T-cell (primary cell): ENCODE data around the gene ABCC1. TPM values are rescaled to one million over a fixed set of nuclear protein-coding genes. Genes with fewer than 3 reads are reported as not detected.

ENCODE experiments used
- ATAC-seq, 4 experiments: fragments of 200-7000 bp in 3 of 4; fragments of 150-1000 bp in 1 of 4; cut with Tn5 transposase; replicated peaks in 1 of 4; 1 replicate in 3 of 4; 2 replicates in 1 of 4; pipeline ENCODE4 v1.10.0; 2021; ENCODE audit warnings: moderate library complexity in 3 of 4, mild to moderate bottlenecking in 2 of 4, moderate number of reproducible peaks in 1 of 4
- CTCF ChIA-PET, 2 donors: fragments of 300-600 bp; sonication (Branson Sonifier 250); formaldehyde crosslinking; loops; one replicate each; lab custom pipeline; 2022; ENCODE audit warnings: antibody characterized with exemption in 2 of 2; lab: Charles Lee
- POLR2A ChIA-PET, 2 donors: fragments of 300-600 bp; sonication (Branson Sonifier 250); formaldehyde crosslinking; loops; one replicate each; lab custom pipeline; 2022; ENCODE audit warnings: antibody characterized with exemption in 2 of 2; lab: Charles Lee
- DNase-seq, 35 experiments: peaks; one replicate each; pipeline versions ENCODE4 v3.0.0 to v3.0.0-alpha.2; 2013 to 2023
- H3K27ac ChIP-seq: one replicate; pipeline ENCODE4 v1.5.1; 2013; ENCODE audit warnings: low read length
- H3K27me3 ChIP-seq, 2 experiments: replicated peaks in 1 of 2; 1 replicate in 1 of 2; 2 replicates in 1 of 2; pipeline versions ENCODE4 v1.6.1 to v1.7.0; 2013; ENCODE audit warnings: low read length in 1 of 2, mixed read lengths in 1 of 2; ENCODE audit not compliant: control insufficient read depth in 2 of 2, insufficient read depth in 2 of 2; ENCODE audit errors: extremely low read depth in 1 of 2
- H3K36me3 ChIP-seq, 2 donors: 1 replicate in 1 of 2; 2 replicates in 1 of 2; pipeline versions ENCODE4 v1.6.1 to v1.7.0; 2013; ENCODE audit warnings: low read length in 1 of 2; ENCODE audit not compliant: control insufficient read depth in 2 of 2, insufficient read depth in 1 of 2; ENCODE audit errors: extremely low read depth in 1 of 2
- H3K4me1 ChIP-seq, 2 experiments: 1 replicate in 1 of 2; 2 replicates in 1 of 2; pipeline versions ENCODE4 v1.6.1 to v1.7.0; 2013; ENCODE audit warnings: low read length in 2 of 2, mixed read lengths in 1 of 2; ENCODE audit not compliant: insufficient read depth in 2 of 2, control insufficient read depth in 1 of 2; ENCODE audit errors: extremely low read depth in 1 of 2
- H3K4me3 ChIP-seq, 2 donors: 1 replicate in 1 of 2; 2 replicates in 1 of 2; pipeline versions ENCODE4 v1.5.1 to v1.7.0; 2013; ENCODE audit warnings: mild to moderate bottlenecking in 2 of 2, low read length in 1 of 2, moderate library complexity in 1 of 2; ENCODE audit not compliant: control insufficient read depth in 1 of 2; ENCODE audit errors: extremely low read depth in 1 of 2
- H3K9me3 ChIP-seq: 2 replicates; pipeline ENCODE4 v1.7.0; 2013
- H3K27ac Mint-ChIP-seq, 2 donors: one replicate each; pipeline ENCODE4 v1.8.0; 2020 to 2021; ENCODE audit warnings: mild to moderate bottlenecking in 2 of 2, mixed read lengths in 2 of 2
- H3K27me3 Mint-ChIP-seq, 2 donors: one replicate each; pipeline ENCODE4 v1.8.0; 2021 to 2022; ENCODE audit warnings: mixed read lengths in 2 of 2
- H3K36me3 Mint-ChIP-seq: one replicate; pipeline ENCODE4 v1.8.0; 2021; ENCODE audit warnings: mixed read lengths
- H3K4me1 Mint-ChIP-seq, 3 donors: one replicate each; pipeline ENCODE4 v1.8.0; 2020 to 2022; ENCODE audit warnings: mixed read lengths in 3 of 3, mild to moderate bottlenecking in 1 of 3
- H3K4me3 Mint-ChIP-seq, 3 donors: one replicate each; pipeline ENCODE4 v1.8.0; 2020 to 2022; ENCODE audit warnings: mild to moderate bottlenecking in 3 of 3, mixed read lengths in 3 of 3, moderate library complexity in 3 of 3
- H3K9me3 Mint-ChIP-seq, 3 donors: one replicate each; pipeline ENCODE4 v1.8.0; 2020 to 2022; ENCODE audit warnings: mixed read lengths in 3 of 3
- WGBS: methylation state at CpG from one replicate; pipeline ENCODE4 v1.1.5; 2013; ENCODE audit warnings: missing lambda C conversion rate; ENCODE audit not compliant: insufficient coverage; 5-methylcytosine and 5-hydroxymethylcytosine counted together
- total RNA-seq, 35 experiments: library from RNA in 6 of 35; stranded (reverse) in 6 of 35; fragments of 120-200 nt in 1 of 35; gene quantifications; one replicate each; pipeline versions ENCODE4 v1.2.1 to v1.2.4 and lab custom pipeline; 2013 to 2026

ABCC1 gene
- total RNA-seq, 5 donors from 2014 or later (not counting 1 experiment from before 2014, with no cell fraction given) = 59.4 to 68.1 (median 63.0) TPM

DNA sequence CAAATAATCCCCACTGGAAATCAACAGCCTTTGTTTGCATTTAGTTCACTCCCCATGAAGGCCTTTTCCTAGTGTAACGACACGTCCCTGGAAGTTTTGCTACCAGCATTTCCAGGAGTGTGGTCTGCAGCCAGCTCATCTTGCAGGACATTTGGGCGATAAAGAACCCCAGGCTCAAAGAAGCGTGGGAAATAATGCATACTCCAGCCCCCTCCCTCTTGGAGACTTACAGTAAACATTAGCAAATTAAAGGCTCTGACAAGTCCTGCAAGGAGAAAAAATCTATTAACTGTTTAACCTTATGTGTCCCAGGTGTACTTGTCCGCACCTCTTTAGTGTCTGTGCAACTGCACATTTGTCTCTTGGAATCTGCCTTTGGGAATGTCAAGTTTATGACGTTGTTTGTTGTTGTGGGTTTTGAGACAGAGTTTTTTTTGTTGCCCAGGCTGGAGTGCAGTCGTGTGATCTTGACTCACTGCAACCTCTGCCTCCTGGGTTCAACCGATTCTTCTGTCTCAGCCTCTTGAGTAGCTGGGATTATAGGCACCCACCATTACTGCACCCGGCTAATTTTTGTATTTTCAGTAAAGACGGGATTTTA is 131.1 kb downstream of the ABCC1 start:
- DNase-seq (no peak), ATAC-seq (no peak)
- H3K4me3 Mint-ChIP-seq = no peak overlapping the region
- Histone ChIP-seq H3K4me1 (peaks cover 0 to 2% of the 10 kb centered on the region in 2 experiments), H3K4me3 (no peak overlapping the region), H3K36me3 (peaks cover 36 to 65% of the 10 kb centered on the region in 2 donors), H3K27me3 (no peaks in the 10 kb centered on the region), H3K27ac (no peak overlapping the region), H3K9me3 (no peaks in the 10 kb centered on the region)
- ChIA-PET POLR2A (interaction anchor here in 1 of 2 donors (0.6 kb wide), 1 partner anchor 39 kb away, joined by 4 read pairs; no protein-coding TSS in a partner anchor), CTCF (no interaction called here)
- H3K36me3 Mint-ChIP-seq = peaks cover 75% of the 10 kb centered on the region
- 96% methylated on average over 10 of the region's 10 CpGs for WGBS
- no peaks in the 10 kb centered on the region for H3K27me3 Mint-ChIP-seq
- H3K27ac Mint-ChIP-seq = no peak overlapping the region
- H3K4me1 Mint-ChIP-seq = no peaks in the 10 kb centered on the region
- peaks cover 0 to 3% (median 2%) of the 10 kb centered on the region in 3 donors for H3K9me3 Mint-ChIP-seq

- DNase-seq = no peak
- WGBS = no CpG with 5 or more reads among the region's 3 CpGs
- H3K4me3 ChIP-seq = no peak overlapping the region
- H3K27me3 ChIP-seq = no peaks in the 10 kb centered on the region
- ATAC-seq = no peak
- Mint-ChIP-seq H3K4me3 (no peak overlapping the region), H3K36me3 (peaks cover 76% of the 10 kb centered on the region), H3K27me3 (no peaks in the 10 kb centered on the region), H3K27ac (no peak overlapping the region), H3K4me1 (no peaks in the 10 kb centered on the region), H3K9me3 (peaks cover 0 to 3% (median 2%) of the 10 kb centered on the region in 3 donors)
- POLR2A ChIA-PET = interaction anchor here (0.6 kb wide), 2 partner anchors 10 to 39 kb away, joined by 3 to 4 read pairs; no protein-coding TSS in a partner anchor
- CTCF ChIA-PET = no interaction called here
- H3K27ac ChIP-seq = no peak overlapping the region
- H3K4me1 ChIP-seq = no peaks in the 10 kb centered on the region
- H3K9me3 ChIP-seq = no peaks in the 10 kb centered on the region
- H3K36me3 ChIP-seq = peaks cover 31 to 65% of the 10 kb centered on the region in 2 donors
Observed at GRCh38 chr16:16081141-16081540, 131.7 kb downstream of the ABCC1 start.

GRCh38 chr16:16082255-16082654 is 132.8 kb downstream of the ABCC1 start:
- Mint-ChIP-seq H3K27ac (no peak overlapping the region), H3K4me1 (no peaks in the 10 kb centered on the region)
- peaks cover 33 to 66% of the 10 kb centered on the region in 2 donors for H3K36me3 ChIP-seq

DNA sequence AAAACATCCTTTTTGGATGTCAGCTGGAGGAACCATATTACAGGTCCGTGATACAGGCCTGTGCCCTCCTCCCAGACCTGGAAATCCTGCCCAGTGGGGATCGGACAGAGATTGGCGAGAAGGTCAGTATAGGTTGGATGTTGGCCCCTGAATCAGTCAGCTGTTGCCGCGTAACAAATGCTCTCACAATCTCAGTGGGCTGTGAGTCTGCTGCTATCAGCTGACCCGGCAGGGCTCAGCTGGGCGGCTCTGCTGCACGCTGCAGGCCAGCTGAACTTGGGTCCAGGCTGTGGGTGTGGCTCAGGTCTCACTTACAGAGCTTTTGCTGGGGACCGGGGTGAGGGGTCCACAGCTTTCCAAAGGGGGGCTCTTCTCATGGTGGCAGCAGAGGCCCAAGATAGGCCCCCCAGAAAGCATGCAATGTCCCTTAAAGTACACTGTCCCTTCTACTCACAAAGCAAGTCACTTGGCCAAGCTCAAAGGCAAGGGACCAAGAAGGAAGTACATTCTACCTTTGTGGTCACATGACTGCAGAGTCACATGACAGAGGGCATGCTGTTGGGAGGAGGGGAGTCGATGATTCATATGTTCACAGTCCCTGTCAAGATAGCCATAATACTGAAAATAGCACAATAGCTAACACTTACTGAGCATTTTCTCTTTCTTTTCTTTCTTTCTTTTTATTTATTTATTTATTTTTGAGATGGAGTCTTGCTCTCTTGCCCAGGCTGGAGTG is 134.2 kb downstream of the ABCC1 start:
- Histone ChIP-seq H3K36me3 (peaks cover 25 to 58% of the 10 kb centered on the region in 2 donors), H3K4me1 (peaks cover 0 to 2% of the 10 kb centered on the region in 2 experiments), H3K27ac (no peak overlapping the region), H3K9me3 (no peaks in the 10 kb centered on the region), H3K27me3 (no peaks in the 10 kb centered on the region), H3K4me3 (no peak overlapping the region)
- DNase-seq = no peak
- H3K9me3 Mint-ChIP-seq = peaks cover 0 to 3% (median 2%) of the 10 kb centered on the region in 3 donors
- H3K27me3 Mint-ChIP-seq = no peaks in the 10 kb centered on the region
- WGBS = 97% methylated on average over 8 of the region's 10 CpGs
- peaks cover 70% of the 10 kb centered on the region for H3K36me3 Mint-ChIP-seq
- ATAC-seq = no peak
- H3K4me3 Mint-ChIP-seq = no peak overlapping the region
- CTCF ChIA-PET = no interaction called here
- no peaks in the 10 kb centered on the region for H3K4me1 Mint-ChIP-seq
- H3K27ac Mint-ChIP-seq = no peak overlapping the region
- POLR2A ChIA-PET = no interaction called here

More at GRCh38 chr16:16082255-16082654, 132.8 kb downstream of the ABCC1 start:
- ATAC-seq (no peak), DNase-seq (no peak)
- POLR2A ChIA-PET = interaction anchor here in 1 of 2 donors (0.6 kb wide), 1 partner anchor 223 kb away, joined by 11 read pairs; no protein-coding TSS in a partner anchor
- Histone ChIP-seq H3K4me1 (peaks cover 0 to 2% of the 10 kb centered on the region in 2 experiments), H3K27me3 (no peaks in the 10 kb centered on the region), H3K4me3 (no peak overlapping the region), H3K9me3 (no peaks in the 10 kb centered on the region), H3K27ac (no peak overlapping the region)
- WGBS = 100% methylated on average over 1 of the region's 2 CpGs
- Mint-ChIP-seq H3K9me3 (peaks cover 0 to 3% (median 2%) of the 10 kb centered on the region in 3 donors), H3K36me3 (peaks cover 79% of the 10 kb centered on the region), H3K4me3 (no peak overlapping the region), H3K27me3 (no peaks in the 10 kb centered on the region)
- CTCF ChIA-PET = no interaction called here

DNA sequence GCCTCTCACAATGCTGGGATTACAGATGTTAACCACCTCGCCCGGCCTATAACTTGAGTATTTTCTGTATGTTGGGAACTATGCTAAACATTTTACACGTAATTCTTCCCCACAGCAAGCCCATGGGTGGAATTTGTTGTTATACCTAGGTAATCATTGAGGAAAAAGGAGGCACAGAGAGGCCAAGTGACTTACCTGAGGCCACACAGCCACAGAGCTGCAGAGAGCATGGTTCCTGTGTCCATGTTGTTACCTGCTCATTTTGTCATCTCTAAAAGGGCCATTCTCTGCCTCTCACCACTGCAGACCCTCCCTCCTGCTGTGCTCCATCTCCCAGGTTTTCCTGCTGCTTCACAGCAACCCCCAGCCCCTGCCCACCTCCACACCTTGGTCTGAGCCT is 135.5 kb downstream of the ABCC1 start:
- H3K36me3 Mint-ChIP-seq = peaks cover 66% of the 10 kb centered on the region
- no peak for DNase-seq
- ATAC-seq = no peak
- Histone ChIP-seq H3K27ac (no peak overlapping the region), H3K36me3 (peaks cover 20 to 56% of the 10 kb centered on the region in 2 donors), H3K4me1 (peaks cover 0 to 2% of the 10 kb centered on the region in 2 experiments), H3K9me3 (no peaks in the 10 kb centered on the region), H3K27me3 (no peaks in the 10 kb centered on the region), H3K4me3 (no peak overlapping the region)
- CTCF ChIA-PET = interaction anchor here in 1 of 2 donors (0.7 kb wide), 1 partner anchor 1009 kb away, joined by 3 read pairs; no protein-coding TSS in a partner anchor
- POLR2A ChIA-PET = no interaction called here
- peaks cover 0 to 3% (median 2%) of the 10 kb centered on the region in 3 donors for H3K9me3 Mint-ChIP-seq
- no peaks in the 10 kb centered on the region for H3K27me3 Mint-ChIP-seq
- WGBS = no CpG with 5 or more reads among the region's 3 CpGs
- no peaks in the 10 kb centered on the region for H3K4me1 Mint-ChIP-seq
- peak overlapping the region in 1 of 2 donors; percentile 11 for H3K27ac Mint-ChIP-seq
- no peak overlapping the region for H3K4me3 Mint-ChIP-seq

- no peaks in the 10 kb centered on the region for H3K9me3 ChIP-seq
- DNase-seq (no peak), ATAC-seq (no peak)
- H3K27ac ChIP-seq = no peak overlapping the region
- H3K36me3 ChIP-seq = peaks cover 24 to 65% of the 10 kb centered on the region in 2 donors
- no peak overlapping the region for H3K27ac Mint-ChIP-seq
- H3K4me3 Mint-ChIP-seq = no peak overlapping the region
- H3K9me3 Mint-ChIP-seq = peaks cover 0 to 3% (median 2%) of the 10 kb centered on the region in 3 donors
- ChIA-PET POLR2A (no interaction called here), CTCF (no interaction called here)
- 99% methylated on average over 9 of the region's 18 CpGs for WGBS
- peaks cover 66% of the 10 kb centered on the region for H3K36me3 Mint-ChIP-seq
- peaks cover 0 to 2% of the 10 kb centered on the region in 2 experiments for H3K4me1 ChIP-seq
- no peak overlapping the region for H3K4me3 ChIP-seq
- no peaks in the 10 kb centered on the region for H3K27me3 ChIP-seq
- no peaks in the 10 kb centered on the region for H3K4me1 Mint-ChIP-seq
- H3K27me3 Mint-ChIP-seq = no peaks in the 10 kb centered on the region
Observed at GRCh38 chr16:16086653-16087446, 137.4 kb downstream of the ABCC1 start.
